Stromal cell of bone marrow (primary cell): ENCODE measurements around the gene RPL27.

Experiments used
- DNase-seq: peaks from one replicate; pipeline ENCODE4 v3.0.0-alpha.2; 2012; ENCODE audit warnings: low read depth

RPL27 gene

GRCh38 chr17:43051969-43052368 is 53.8 kb downstream of the RPL27 start:
- no peak for DNase-seq
